GM13976 (cell line): ENCODE data around the gene MSLN.

ENCODE experiments used
- DNase-seq: peaks from one replicate; pipeline ENCODE4 v3.0.0; 2012; ENCODE audit warnings: low spot score
- in situ Hi-C: fragments of 300-500 bp; cut with MboI; formaldehyde crosslinking; loops from one replicate; pipeline ENCODE4 v1.12.0; 2022; ENCODE audit warnings: low sequenced_read_pairs, mixed read lengths, inconsistent platforms; ENCODE audit not compliant: unreplicated experiment
- TF ChIP-seq, protein P1 (sequence below): IDR thresholded peaks from 2 replicates; pipeline ENCODE4 v1.5.1; 2012; ENCODE audit warnings: borderline replicate concordance, mild to moderate bottlenecking; ENCODE audit not compliant: insufficient read depth; ENCODE audit errors: extremely low read depth, missing control alignments, control extremely low read depth

The MSLN gene

DNA sequence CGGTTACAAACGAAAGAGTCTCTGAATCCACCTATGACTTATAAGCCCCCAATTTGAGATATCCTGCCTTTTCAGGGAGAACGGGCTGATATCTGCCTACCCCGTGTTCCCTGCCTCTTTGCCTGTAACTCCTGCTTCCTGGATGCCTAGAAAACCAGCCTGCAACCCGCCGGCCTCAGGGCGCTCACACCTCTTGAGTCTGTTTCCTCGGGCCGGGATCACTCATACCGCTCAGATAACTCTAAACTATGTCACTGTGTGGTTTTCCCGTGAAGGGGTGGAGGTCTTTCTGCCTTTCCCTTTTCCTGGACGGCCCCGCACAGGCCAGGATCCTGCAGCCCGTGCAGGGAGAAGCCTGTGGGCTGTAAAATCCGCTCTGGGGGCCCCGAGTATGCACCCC lies 17.3 kb downstream of the MSLN start:
- in situ Hi-C loops: no loop called here
- DNase-seq: no peak
- TF ChIP-seq, protein P1, sequence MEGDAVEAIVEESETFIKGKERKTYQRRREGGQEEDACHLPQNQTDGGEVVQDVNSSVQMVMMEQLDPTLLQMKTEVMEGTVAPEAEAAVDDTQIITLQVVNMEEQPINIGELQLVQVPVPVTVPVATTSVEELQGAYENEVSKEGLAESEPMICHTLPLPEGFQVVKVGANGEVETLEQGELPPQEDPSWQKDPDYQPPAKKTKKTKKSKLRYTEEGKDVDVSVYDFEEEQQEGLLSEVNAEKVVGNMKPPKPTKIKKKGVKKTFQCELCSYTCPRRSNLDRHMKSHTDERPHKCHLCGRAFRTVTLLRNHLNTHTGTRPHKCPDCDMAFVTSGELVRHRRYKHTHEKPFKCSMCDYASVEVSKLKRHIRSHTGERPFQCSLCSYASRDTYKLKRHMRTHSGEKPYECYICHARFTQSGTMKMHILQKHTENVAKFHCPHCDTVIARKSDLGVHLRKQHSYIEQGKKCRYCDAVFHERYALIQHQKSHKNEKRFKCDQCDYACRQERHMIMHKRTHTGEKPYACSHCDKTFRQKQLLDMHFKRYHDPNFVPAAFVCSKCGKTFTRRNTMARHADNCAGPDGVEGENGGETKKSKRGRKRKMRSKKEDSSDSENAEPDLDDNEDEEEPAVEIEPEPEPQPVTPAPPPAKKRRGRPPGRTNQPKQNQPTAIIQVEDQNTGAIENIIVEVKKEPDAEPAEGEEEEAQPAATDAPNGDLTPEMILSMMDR: no peak

DNA sequence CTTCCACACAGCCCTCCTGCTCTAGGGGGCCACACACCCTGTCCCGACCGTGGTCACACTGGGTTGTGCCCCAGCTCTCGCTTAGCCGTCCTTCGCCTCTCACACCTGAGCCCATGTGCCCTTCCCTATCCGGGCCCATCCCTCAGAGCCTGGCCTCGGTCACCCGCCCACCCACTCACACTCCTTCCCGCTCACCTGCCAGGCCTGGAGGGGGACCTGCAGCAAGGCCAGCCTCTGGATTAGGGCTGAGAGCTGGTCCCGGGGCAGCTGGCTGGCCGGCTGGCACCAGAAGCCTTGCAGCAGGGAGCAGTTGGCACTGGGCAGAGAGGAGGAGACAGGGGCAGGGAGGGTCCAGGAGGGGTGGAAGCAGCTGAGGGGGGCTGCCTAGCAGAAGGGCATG lies 17.9 kb downstream of the MSLN start:
- in situ Hi-C loops: no loop called here
- no peak for DNase-seq
- TF ChIP-seq, protein P1: no peak

DNA sequence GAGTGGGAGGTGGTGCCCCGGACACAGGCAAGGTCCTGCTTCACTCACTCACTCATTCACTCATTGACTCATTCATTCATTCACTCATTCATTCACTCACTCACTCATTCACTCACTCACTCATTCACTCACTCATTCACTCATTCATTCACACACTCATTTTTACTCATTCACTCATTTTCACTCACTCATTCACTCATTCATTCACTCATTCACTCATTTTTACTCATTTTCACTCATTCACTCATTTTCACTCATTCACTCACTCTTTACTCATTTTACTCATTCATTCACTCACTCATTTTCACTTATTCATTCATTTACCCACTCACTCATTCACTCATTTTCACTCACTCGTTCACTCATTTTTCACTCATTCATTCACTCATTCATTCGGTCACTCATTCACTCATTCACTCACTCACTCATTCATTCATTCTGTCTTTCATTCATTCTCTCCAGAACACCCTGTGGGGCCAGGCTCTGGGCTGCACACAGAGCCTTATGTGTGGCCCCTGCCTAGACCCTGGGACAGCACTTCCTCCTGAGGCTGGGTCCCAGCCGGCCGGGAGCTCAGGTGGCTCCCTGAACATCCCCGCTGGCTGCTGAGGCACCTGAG lies 18.5 kb downstream of the MSLN start:
- no peak for DNase-seq
- TF ChIP-seq, protein P1: no peak
- in situ Hi-C loops: no loop called here

- TF ChIP-seq, protein P1: no peak
- no peak for DNase-seq
- in situ Hi-C loops: no loop called here
Measured at GRCh38 chr16:779561-779960, 19.0 kb downstream of the MSLN start.

- TF ChIP-seq, protein P1: no peak
- in situ Hi-C loops: loop anchor here (5.0 kb wide), 1 partner anchor 68 kb away; no protein-coding TSS in a partner anchor
- no peak for DNase-seq
Measured at GRCh38 chr16:780296-780695, 19.8 kb downstream of the MSLN start.

DNA sequence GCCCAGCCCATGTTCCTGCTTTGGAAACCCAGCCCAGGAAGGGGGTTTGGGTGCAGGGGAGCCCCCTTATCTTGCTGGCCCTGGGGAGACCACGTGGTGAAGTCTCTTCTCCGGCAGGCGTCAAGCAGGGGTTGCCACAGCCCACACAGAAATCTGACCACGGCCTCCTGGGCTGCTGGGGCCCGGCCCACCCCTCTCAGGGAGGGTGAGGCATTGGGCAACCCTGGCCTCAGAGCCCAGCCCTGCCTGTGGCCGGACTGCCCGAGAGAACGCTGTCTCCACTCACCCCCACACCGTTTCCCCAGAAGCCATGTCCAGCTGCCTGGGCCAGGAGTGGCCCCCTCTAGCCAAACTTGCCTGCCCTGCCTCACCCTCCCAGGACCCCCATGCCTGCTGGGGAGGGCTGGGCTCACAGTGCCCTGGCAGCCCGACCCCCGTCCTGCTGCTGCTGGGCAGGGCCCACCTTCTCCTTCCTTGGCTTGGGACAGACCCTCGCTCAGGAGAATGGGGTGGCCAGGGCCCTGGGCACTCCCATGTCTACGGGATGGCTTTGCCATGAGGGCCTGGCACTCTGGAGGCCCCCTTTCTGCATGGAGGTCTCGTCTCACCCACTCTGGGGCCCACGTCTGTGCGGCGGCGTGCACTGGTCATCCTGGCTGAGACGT lies 20.9 kb downstream of the MSLN start:
- TF ChIP-seq, protein P1: no peak
- no peak for DNase-seq
- in situ Hi-C loops: loop anchor here (5.0 kb wide), 1 partner anchor 69 kb away; no protein-coding TSS in a partner anchor
